SU-DHL-6 (cell line): ENCODE data around the gene RNF217.

Experiments used
- H2AFZ ChIP-seq: fragments of 200-600 bp; sonication (generic); 2 replicates; pipeline ENCODE4 v1.6.1; 2014; ENCODE audit warnings: low read depth, mild to moderate bottlenecking, moderate library complexity, mixed read lengths, antibody characterized with exemption, low read length; ENCODE audit not compliant: severe bottlenecking
- H3F3A ChIP-seq: fragments of 200-600 bp; shearing (Covaris generic); 2 replicates; pipeline ENCODE4 v1.6.0; 2016; ENCODE audit warnings: antibody characterized with exemption, mild to moderate bottlenecking; ENCODE audit not compliant: insufficient read depth
- H3K27ac ChIP-seq: fragments of 200-600 bp; sonication (generic); 2 replicates; pipeline ENCODE4 v1.5.1; 2016; ENCODE audit warnings: low read depth, mild to moderate bottlenecking, low read length, moderate library complexity, mixed read lengths
- H3K27me3 ChIP-seq: fragments of 200-600 bp; sonication (generic), shearing (Covaris generic); 2 replicates; pipeline ENCODE4 v1.6.0; 2014; ENCODE audit warnings: mild to moderate bottlenecking, low read length
- H3K36me3 ChIP-seq: fragments of 200-600 bp; sonication (generic); 2 replicates; pipeline ENCODE4 v1.6.1; 2014; ENCODE audit warnings: mild to moderate bottlenecking, low read length, mixed read lengths
- H3K4me2 ChIP-seq: fragments of 300-600, 200-600 bp; shearing (Covaris generic), sonication (generic); 2 replicates; pipeline ENCODE4 v1.6.0; 2014; ENCODE audit warnings: low read length, low read depth, mild to moderate bottlenecking; ENCODE audit not compliant: poor library complexity, severe bottlenecking
- H3K4me3 ChIP-seq: fragments of 200-600 bp; sonication (generic); 2 replicates; pipeline ENCODE4 v1.5.1; 2014; ENCODE audit warnings: antibody characterized with exemption, low read length, mild to moderate bottlenecking, mixed read lengths; ENCODE audit not compliant: insufficient read depth, poor library complexity, severe bottlenecking
- H3K79me2 ChIP-seq: fragments of 200-600 bp; sonication (generic); 2 replicates; pipeline ENCODE4 v1.6.1; 2014; ENCODE audit warnings: mild to moderate bottlenecking, low read length, moderate library complexity; ENCODE audit not compliant: insufficient read depth
- H3K9ac ChIP-seq: fragments of 200-600 bp; sonication (generic); 2 replicates; pipeline ENCODE4 v1.7.0; 2014; ENCODE audit warnings: mild to moderate bottlenecking, low read length
- H3K9me2 ChIP-seq: fragments of 200-600 bp; sonication (generic); replicated peaks from 2 replicates; pipeline ENCODE4 v1.6.1; 2014; ENCODE audit warnings: low read length; ENCODE audit not compliant: insufficient read depth
- H3K9me3 ChIP-seq: fragments of 200-600 bp; sonication (generic); 2 replicates; pipeline ENCODE4 v1.6.1; 2014; ENCODE audit warnings: low read length, mixed read lengths; ENCODE audit not compliant: insufficient read depth
- H4K20me1 ChIP-seq: fragments of 200-600 bp; sonication (generic); 2 replicates; pipeline ENCODE4 v1.6.1; 2014; ENCODE audit warnings: low read depth, mild to moderate bottlenecking, antibody characterized with exemption, low read length, moderate library complexity, mixed read lengths
- CTCF ChIP-seq: fragments of 200-600 bp; sonication (generic); IDR thresholded peaks from one replicate; pipeline ENCODE4 v1.5.1; 2017; ENCODE audit warnings: antibody characterized with exemption, mild to moderate bottlenecking, low read length, moderate library complexity; ENCODE audit not compliant: insufficient read depth, poor library complexity, severe bottlenecking
- EZH2phosphoT487 ChIP-seq: fragments of 200-600 bp; sonication (generic), shearing (Covaris generic); conservative IDR thresholded peaks from 2 replicates; pipeline ENCODE4 v1.6.1; 2018; ENCODE audit warnings: mild to moderate bottlenecking, antibody characterized with exemption, low read length, moderate library complexity, mixed read lengths

RNF217 gene

GRCh38 chr6:125102891-125103290 lies 140.7 kb downstream of the RNF217 start:
- no peak overlapping the region for H2AFZ ChIP-seq
- no peak overlapping the region for H3K4me3 ChIP-seq
- H3K4me2 ChIP-seq: no peak overlapping the region
- no peaks in the 10 kb centered on the region for H3K79me2 ChIP-seq
- no peaks in the 10 kb centered on the region for H4K20me1 ChIP-seq
- no peak overlapping the region for H3K27ac ChIP-seq
- TF ChIP-seq EZH2phosphoT487 (no peak), CTCF (no peak)
- H3K27me3 ChIP-seq: no peaks in the 10 kb centered on the region
- H3K9ac ChIP-seq: no peak overlapping the region
- no peaks in the 10 kb centered on the region for H3K9me3 ChIP-seq
- H3K9me2 ChIP-seq: no peaks in the 10 kb centered on the region
- H3F3A ChIP-seq: no peaks in the 10 kb centered on the region
- no peaks in the 10 kb centered on the region for H3K36me3 ChIP-seq

GRCh38 chr6:125104425-125104824 lies 142.2 kb downstream of the RNF217 start:
- no peaks in the 10 kb centered on the region for H3K36me3 ChIP-seq
- no peaks in the 10 kb centered on the region for H3K27me3 ChIP-seq
- H3F3A ChIP-seq: no peaks in the 10 kb centered on the region
- H4K20me1 ChIP-seq: no peaks in the 10 kb centered on the region
- no peak for TF ChIP-seq EZH2phosphoT487
- no peak for TF ChIP-seq CTCF
- H3K9ac ChIP-seq: no peak overlapping the region
- H3K4me2 ChIP-seq: no peak overlapping the region
- H3K9me2 ChIP-seq: no peaks in the 10 kb centered on the region
- H3K27ac ChIP-seq: no peak overlapping the region
- no peaks in the 10 kb centered on the region for H3K79me2 ChIP-seq
- no peak overlapping the region for H3K4me3 ChIP-seq
- H3K9me3 ChIP-seq: no peaks in the 10 kb centered on the region
- H2AFZ ChIP-seq: no peak overlapping the region

GRCh38 chr6:125107048-125107447 lies 144.8 kb downstream of the RNF217 start:
- no peak overlapping the region for H3K4me2 ChIP-seq
- H4K20me1 ChIP-seq: no peaks in the 10 kb centered on the region
- H3K9ac ChIP-seq: no peak overlapping the region
- no peaks in the 10 kb centered on the region for H3K27me3 ChIP-seq
- no peaks in the 10 kb centered on the region for H3K36me3 ChIP-seq
- H3F3A ChIP-seq: no peaks in the 10 kb centered on the region
- no peak for TF ChIP-seq CTCF
- TF ChIP-seq EZH2phosphoT487: no peak
- H3K79me2 ChIP-seq: no peaks in the 10 kb centered on the region
- no peak overlapping the region for H3K27ac ChIP-seq
- no peak overlapping the region for H2AFZ ChIP-seq
- no peaks in the 10 kb centered on the region for H3K9me2 ChIP-seq
- H3K4me3 ChIP-seq: no peak overlapping the region
- H3K9me3 ChIP-seq: 0 out of 2 replicates have a peak, but pooled peaks cover 6% of the 10 kb centered on the region
